CD4-positive, alpha-beta T cell treated with Interleukin-17A for 4 hours (primary cell): ENCODE measurements around the gene ANKRD6.

ENCODE experiments used
- DNase-seq: peaks from one replicate; pipeline ENCODE4 v3.0.0-alpha.2; 2020; ENCODE audit warnings: mixed read lengths

ANKRD6 gene

GRCh38 chr6:89566930-89567629 is 134.1 kb downstream of the ANKRD6 start:
- DNase-seq = no peak

- no peak for DNase-seq
Measured at GRCh38 chr6:89567630-89568390, 134.9 kb downstream of the ANKRD6 start.

GRCh38 chr6:89574910-89575561 is 142.1 kb downstream of the ANKRD6 start:
- DNase-seq = no peak

DNA sequence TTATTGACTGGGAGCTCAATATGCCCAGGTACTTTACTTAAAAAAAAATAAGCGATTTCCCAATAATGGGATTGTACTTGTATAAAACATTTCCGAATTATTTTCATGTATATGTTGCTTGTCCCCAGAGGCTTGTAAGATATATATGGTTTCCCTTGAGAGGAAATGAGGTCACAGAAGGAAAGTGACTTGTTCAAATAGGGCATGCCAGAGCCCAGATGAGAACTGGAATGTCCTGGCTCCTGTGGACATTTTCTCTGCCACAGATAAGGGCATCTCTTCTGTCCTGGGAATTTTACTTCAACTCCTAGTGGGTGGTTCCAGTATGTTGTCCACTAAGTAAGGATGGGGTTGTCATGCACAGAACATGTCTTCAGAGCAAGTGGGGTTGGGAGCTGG is 142.6 kb downstream of the ANKRD6 start:
- no peak for DNase-seq

- DNase-seq = no peak
Measured at GRCh38 chr6:89580997-89581666, 148.2 kb downstream of the ANKRD6 start.

DNA sequence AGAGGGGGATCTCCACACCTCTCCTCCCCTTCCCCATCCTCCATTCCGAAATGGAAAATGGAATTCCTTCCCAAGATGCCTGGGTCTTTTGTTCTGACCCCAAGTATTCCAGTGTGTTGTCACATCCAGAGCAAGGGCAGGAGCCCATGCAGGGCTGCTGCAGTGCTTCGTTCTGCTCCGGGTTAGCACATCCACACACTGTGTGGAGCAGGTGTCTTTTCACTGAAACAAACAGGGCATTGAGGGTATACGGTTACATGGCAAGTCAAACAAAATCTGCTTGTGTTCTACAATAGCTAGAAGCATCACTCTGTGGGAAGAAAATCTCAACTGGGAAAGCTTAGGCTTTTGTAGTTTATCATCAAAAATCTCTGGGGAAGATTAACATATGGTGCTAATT is 148.7 kb downstream of the ANKRD6 start:
- DNase-seq = no peak

DNA sequence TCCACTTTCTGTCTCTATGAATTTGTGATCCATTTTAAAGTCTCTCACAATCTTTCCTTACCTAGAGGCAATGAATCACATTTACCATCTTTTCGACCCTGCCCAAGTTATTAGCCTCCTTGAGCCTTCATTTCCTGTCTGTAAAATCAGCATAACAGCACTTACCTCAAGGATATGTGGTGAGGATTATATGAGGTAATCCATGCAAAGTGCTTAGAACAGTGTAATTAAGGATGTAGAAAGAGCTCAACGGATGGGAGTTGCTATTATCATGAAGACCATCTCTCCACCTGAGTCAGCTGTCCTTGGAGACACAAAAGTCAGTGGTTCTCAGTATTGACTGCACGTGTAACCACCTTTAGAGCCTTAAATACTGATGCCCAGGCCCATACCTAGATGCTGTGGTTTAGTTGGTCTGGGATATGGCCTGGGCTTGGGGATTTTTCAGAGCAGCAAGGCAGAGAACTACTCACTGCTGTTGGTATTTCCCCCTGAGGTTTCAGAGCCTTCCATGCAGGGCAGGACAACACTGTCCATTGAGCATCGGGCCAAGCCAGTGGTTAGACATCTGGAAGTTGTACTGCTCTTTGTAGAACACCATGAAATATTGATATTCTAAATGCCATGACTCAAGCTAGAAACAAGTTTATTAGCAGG is 149.8 kb downstream of the ANKRD6 start:
- no peak for DNase-seq

GRCh38 chr6:89583559-89583958 is 150.6 kb downstream of the ANKRD6 start:
- DNase-seq = no peak

DNA sequence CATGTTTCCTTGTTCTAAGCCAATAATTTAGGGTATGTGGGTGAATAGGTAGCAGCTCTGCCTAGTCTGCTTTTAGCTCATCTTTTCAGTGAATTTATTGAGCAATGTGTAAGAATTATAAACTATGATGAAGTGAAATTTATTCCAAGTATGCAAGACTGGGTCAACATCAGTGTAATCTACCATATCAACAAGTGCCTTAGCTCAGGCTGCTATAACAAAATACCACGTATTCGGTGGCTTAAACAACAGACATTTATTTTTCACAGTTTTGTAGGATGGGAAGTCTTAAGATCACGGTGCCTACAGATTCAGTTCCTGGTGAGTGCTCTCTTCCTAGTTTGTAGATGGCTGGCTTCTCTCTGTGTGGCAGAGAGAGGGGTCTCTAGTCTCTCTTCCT is 151.6 kb downstream of the ANKRD6 start:
- DNase-seq = no peak

- DNase-seq = no peak
Measured at GRCh38 chr6:89585154-89585553, 152.2 kb downstream of the ANKRD6 start.

DNA sequence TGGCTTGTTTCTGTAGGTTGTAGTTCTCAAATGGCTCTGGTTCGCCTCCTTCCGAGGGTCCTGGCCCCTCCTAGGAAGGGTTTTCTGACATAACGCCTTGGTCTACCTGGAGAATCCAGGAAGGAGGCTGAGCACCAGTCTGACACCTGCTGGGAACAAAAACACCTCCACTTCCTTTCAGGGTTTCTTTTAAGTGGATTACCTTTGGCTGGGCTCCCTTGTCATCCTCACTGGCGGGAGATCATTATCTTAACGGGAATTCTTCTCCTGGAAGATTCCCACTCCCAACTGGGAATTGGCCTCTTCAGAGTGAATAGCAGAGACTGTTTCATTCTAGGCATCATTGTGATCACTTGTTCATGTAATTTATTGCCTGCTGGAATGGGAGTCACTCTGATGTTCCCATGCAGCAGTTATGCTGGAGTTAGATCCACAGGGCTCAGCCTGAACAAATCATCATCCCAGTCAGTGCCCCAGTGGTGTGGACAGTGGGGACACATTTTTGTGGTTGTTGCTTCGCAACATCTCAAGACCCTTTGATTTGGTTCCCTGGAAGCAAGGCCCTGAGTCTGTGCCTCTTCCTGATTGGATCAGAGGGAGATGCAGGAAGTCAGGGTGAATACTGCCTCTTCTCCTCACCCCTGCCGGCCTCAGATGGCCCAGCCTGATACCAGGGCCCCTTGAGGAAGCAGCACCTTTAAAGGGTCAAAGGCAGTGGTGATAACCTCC is 156.5 kb downstream of the ANKRD6 start:
- DNase-seq = no peak

- DNase-seq = no peak
Measured at GRCh38 chr6:89590133-89590532, 157.2 kb downstream of the ANKRD6 start.

DNA sequence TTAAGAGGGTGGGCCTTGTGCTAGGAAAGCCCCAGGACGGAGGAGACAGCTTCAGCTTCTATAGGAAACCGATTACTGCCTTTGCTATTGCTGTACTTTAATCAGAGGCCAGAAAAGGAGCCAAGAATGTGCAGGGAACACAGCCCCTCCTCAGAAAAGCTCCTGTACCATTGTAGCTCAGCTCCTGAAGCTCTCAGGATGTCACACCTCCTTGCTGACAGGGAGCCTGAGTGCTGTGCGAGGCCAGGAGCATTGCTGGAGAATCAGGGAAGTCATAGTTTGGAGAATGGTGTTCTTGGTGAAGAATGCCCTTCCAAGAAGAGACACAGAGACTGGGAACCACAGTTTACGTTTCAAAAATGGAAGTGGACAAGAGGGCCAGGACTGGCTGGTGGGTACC is 158.8 kb downstream of the ANKRD6 start:
- no peak for DNase-seq

DNA sequence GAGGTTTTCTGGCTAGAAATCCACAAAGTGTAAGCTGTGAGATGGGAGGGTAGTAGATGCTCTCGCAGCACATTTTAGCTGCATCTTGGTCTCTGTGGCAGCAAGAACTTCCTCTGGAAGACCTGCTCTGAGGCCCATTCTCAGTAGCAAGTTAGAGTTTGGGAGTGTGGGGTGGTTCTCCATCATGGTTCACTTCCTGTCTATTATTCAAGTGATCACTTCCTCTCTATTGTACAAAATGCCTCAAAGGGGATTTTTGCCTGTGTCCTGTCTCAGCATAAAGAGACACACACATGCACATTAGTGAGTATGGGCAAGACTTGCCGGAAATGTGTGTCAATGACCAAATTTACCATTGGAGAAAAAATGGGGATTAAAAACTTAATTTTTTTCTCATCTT is 163.1 kb downstream of the ANKRD6 start:
- DNase-seq = no peak

DNA sequence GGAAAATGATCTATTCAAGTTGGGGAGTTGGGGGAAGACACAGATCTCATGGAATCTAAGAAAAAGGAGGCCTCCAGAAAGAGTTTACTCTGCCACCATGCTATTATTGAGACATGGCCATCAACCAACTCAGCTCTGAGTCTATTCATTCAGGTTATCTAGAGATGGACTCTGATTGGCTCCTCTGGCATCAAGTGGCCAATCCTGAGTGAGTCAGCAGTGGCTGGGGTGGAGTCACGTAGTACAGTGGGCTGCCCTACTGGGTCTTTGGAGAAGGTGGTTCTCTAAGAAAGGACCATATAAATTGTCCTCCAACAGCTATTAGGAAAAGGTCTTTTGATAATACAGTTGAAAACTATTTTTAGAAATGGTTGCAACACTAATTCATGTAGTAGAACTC is 163.5 kb downstream of the ANKRD6 start:
- no peak for DNase-seq

DNA sequence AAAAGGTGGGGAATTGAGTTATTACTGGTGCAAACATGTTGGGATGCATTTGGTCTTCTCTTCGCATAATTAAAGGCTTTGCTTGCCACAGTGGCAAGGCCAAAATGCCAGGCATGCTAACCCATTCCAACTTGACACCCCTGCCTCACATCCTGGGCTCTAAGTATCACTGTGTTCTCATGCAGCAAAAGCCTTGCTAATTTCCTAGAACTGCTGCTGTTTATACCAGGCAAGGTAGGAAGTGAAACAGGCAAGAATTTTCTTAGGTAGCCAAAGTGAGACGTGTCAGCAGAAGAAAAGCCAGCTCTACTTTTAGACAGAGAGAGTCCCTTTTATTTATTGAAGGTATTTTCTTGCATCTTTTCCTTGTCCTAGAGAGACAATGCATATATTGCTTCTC is 164.4 kb downstream of the ANKRD6 start:
- no peak for DNase-seq

GRCh38 chr6:89597988-89598387 is 165.0 kb downstream of the ANKRD6 start:
- DNase-seq = no peak

- no peak for DNase-seq
Measured at GRCh38 chr6:89599727-89600126, 166.8 kb downstream of the ANKRD6 start.

DNA sequence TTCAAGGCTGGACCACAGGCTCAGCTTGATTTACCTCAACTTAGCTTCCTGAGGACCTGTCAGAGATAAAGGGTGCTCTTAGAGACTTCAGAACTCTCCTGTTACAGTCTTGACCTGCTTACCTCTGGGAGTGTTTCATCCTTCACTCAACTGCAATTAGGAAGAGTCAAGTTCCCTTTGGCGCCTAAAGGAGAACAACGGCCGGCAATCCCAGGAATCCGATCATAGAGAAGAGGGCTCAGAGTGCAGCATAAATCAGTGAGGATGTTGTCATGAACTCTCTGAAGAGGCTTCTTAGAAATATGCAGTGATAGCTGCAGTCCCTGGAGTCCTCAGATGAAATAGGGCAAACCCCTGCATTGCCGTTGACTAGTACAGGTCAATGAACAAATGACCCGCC is 169.2 kb downstream of the ANKRD6 start:
- DNase-seq = no peak

DNA sequence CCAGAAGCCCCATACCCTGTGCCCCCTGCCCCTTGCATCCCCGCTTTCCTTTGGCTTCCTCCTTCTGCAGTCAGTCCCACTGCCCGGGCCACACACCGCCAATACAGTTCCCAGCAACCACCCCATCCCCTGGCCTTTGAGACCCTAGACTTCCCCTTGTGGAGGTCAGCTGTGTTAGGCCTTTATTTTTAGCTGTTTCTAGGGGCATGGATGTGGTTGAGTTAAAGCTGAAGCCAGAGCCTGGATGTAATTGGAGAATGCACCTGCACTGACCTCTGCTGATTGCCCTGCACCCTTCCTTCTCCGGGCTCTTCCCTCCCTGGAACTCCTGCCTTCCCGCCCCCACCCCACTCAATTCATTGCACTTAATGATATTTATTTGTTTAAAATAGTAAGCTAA is 171.7 kb downstream of the ANKRD6 start:
- no peak for DNase-seq

DNA sequence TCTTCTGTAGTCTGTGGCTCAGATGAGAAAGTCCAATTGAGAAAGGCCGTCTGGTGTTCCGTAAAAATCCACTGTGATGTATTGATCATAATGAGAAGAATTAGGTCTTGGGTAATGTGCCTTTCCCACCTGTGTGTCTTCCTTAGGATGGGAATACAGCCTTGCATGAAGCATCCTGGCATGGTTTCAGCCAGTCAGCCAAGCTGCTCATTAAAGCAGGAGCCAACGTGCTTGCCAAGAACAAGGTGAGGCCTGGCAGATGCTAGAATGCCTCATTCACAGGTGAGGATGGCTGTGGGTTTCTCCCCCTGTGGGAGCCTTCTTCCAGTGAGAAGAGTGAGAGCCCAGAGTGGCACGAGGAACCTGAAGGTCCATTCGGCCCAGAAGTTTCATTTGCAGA is 172.9 kb downstream of the ANKRD6 start:
- DNase-seq = no peak

- DNase-seq = peak; percentile 88
Measured at GRCh38 chr6:89610149-89610642, 177.2 kb downstream of the ANKRD6 start.
